ENCODE results near the gene STK32B. TPM values are rescaled to one million over a fixed set of nuclear protein-coding genes. Genes with fewer than 3 reads are reported as not detected.
"Not testable (repeated sequence)": the region's sequence is repeated elsewhere in the genome, so short reads cannot be mapped to it uniquely, and the experiment has no call there.

The STK32B gene
- total RNA-seq, 2 experiments from 2014 or later = not detected

GRCh38 chr4:5276475-5277075, 225.3 kb downstream of the STK32B start:
- Histone ChIP-seq H3K4me1 (ENCODE audit: insufficient read depth, low read length, poor library complexity, severe bottlenecking) (no peaks in the 10 kb centered on the region), H3K4me2 (ENCODE audit: low read length) (no peak overlapping the region), H2AFZ (ENCODE audit: low read length) (no peak overlapping the region), H3K9me2 (ENCODE audit: insufficient read depth, low read length) (no peaks in the 10 kb centered on the region), H3K36me3 (ENCODE audit: insufficient read depth, low read length) (no peaks in the 10 kb centered on the region), H3K27ac (ENCODE audit: low read depth, low read length, poor library complexity, severe bottlenecking) (no peak overlapping the region), H3K79me2 (ENCODE audit: insufficient read depth, low read depth, low read length) (no peaks in the 10 kb centered on the region), H4K20me1 (ENCODE audit: insufficient read depth, low read length) (no peaks in the 10 kb centered on the region), H3K9me3 (ENCODE audit: low read length) (no peaks in the 10 kb centered on the region), H3K4me3 (ENCODE audit: low read depth, low read length, poor library complexity, severe bottlenecking) (no peak overlapping the region)
- ChIA-PET CTCF (ENCODE audit: unreplicated experiment) (no interaction called here), POLR2A (no interaction called here)
- no TSS peak for BruUV-seq (replicated peaks)
- TF ChIP-seq CTCF (conservative IDR thresholded peaks at IDR 0.05; ENCODE audit: low read length) (no peak), EZH2phosphoT487 (IDR thresholded peaks at IDR 0.05; ENCODE audit: borderline replicate concordance, low read depth, low read length) (no peak)
- intact Hi-C loops (cut with micrococcal nuclease; ENCODE audit: unreplicated experiment) = no loop called here
- no peak for DNase-seq (ENCODE audit: low spot score)

- Histone ChIP-seq H3K9me2 (ENCODE audit: insufficient read depth, low read length) (no peaks in the 10 kb centered on the region), H3K36me3 (ENCODE audit: insufficient read depth, low read length) (no peaks in the 10 kb centered on the region), H4K20me1 (ENCODE audit: insufficient read depth, low read length) (no peaks in the 10 kb centered on the region), H3K79me2 (ENCODE audit: insufficient read depth, low read depth, low read length) (no peaks in the 10 kb centered on the region), H3K4me1 (ENCODE audit: insufficient read depth, low read length, poor library complexity, severe bottlenecking) (no peaks in the 10 kb centered on the region), H3K27ac (ENCODE audit: low read depth, low read length, poor library complexity, severe bottlenecking) (no peak overlapping the region), H2AFZ (ENCODE audit: low read length) (no peak overlapping the region), H3K9me3 (ENCODE audit: low read length) (no peaks in the 10 kb centered on the region), H3K4me3 (ENCODE audit: low read depth, low read length, poor library complexity, severe bottlenecking) (no peak overlapping the region), H3K4me2 (ENCODE audit: low read length) (no peak overlapping the region)
- POLR2A ChIA-PET = no interaction called here
- no peak for TF ChIP-seq CTCF (conservative IDR thresholded peaks at IDR 0.05; ENCODE audit: low read length)
- no peak for TF ChIP-seq EZH2phosphoT487 (IDR thresholded peaks at IDR 0.05; ENCODE audit: borderline replicate concordance, low read depth, low read length)
- intact Hi-C loops (cut with micrococcal nuclease; ENCODE audit: unreplicated experiment) = no loop called here
- CTCF ChIA-PET (ENCODE audit: unreplicated experiment) = no interaction called here
- BruUV-seq (replicated peaks) = no TSS peak
- no peak for DNase-seq (ENCODE audit: low spot score)
These were observed 225.8 kb downstream of the STK32B start for GRCh38 chr4:5277079-5277478.

- Histone ChIP-seq H3K27ac (ENCODE audit: low read depth, low read length, poor library complexity, severe bottlenecking) (no peak overlapping the region), H3K4me2 (ENCODE audit: low read length) (no peak overlapping the region), H3K79me2 (ENCODE audit: insufficient read depth, low read depth, low read length) (no peaks in the 10 kb centered on the region), H4K20me1 (ENCODE audit: insufficient read depth, low read length) (no peaks in the 10 kb centered on the region), H3K4me1 (ENCODE audit: insufficient read depth, low read length, poor library complexity, severe bottlenecking) (no peaks in the 10 kb centered on the region), H3K36me3 (ENCODE audit: insufficient read depth, low read length) (no peaks in the 10 kb centered on the region), H3K9me3 (ENCODE audit: low read length) (no peaks in the 10 kb centered on the region), H2AFZ (ENCODE audit: low read length) (no peak overlapping the region), H3K4me3 (ENCODE audit: low read depth, low read length, poor library complexity, severe bottlenecking) (no peak overlapping the region), H3K9me2 (ENCODE audit: insufficient read depth, low read length) (no peaks in the 10 kb centered on the region)
- no peak for DNase-seq (ENCODE audit: low spot score)
- TF ChIP-seq EZH2phosphoT487 (IDR thresholded peaks at IDR 0.05; ENCODE audit: borderline replicate concordance, low read depth, low read length) (no peak), CTCF (conservative IDR thresholded peaks at IDR 0.05; ENCODE audit: low read length) (no peak)
- ChIA-PET CTCF (ENCODE audit: unreplicated experiment) (no interaction called here), POLR2A (interaction anchor here (0.6 kb wide), 1 partner anchor 47 kb away, joined by 4 read pairs; no protein-coding TSS in a partner anchor)
- intact Hi-C loops (cut with micrococcal nuclease; ENCODE audit: unreplicated experiment) = no loop called here
- no TSS peak for BruUV-seq (replicated peaks)
These were observed 226.9 kb downstream of the STK32B start for GRCh38 chr4:5278213-5278612.

GRCh38 chr4:5280069-5280468, 228.8 kb downstream of the STK32B start:
- H3K36me3 ChIP-seq (ENCODE audit: insufficient read depth, low read length); BruUV-seq (replicated peaks); H3K9me2 ChIP-seq (ENCODE audit: insufficient read depth, low read length); POLR2A ChIA-PET; intact Hi-C loops (cut with micrococcal nuclease; ENCODE audit: unreplicated experiment); H3K4me1 ChIP-seq (ENCODE audit: insufficient read depth, low read length, poor library complexity, severe bottlenecking); H3K4me3 ChIP-seq (ENCODE audit: low read depth, low read length, poor library complexity, severe bottlenecking); CTCF ChIA-PET (ENCODE audit: unreplicated experiment); H3K9me3 ChIP-seq (ENCODE audit: low read length); H3K79me2 ChIP-seq (ENCODE audit: insufficient read depth, low read depth, low read length); DNase-seq (ENCODE audit: low spot score); H3K27ac ChIP-seq (ENCODE audit: low read depth, low read length, poor library complexity, severe bottlenecking); H4K20me1 ChIP-seq (ENCODE audit: insufficient read depth, low read length); H3K4me2 ChIP-seq (ENCODE audit: low read length); H2AFZ ChIP-seq (ENCODE audit: low read length): not testable (repeated sequence)
